Large intestine (tissue), 1 donor: ENCODE measurements around the gene CYP2C8. TPM values are rescaled to one million over a fixed set of nuclear protein-coding genes. Genes with fewer than 3 reads are reported as not detected.

Experiments
- polyA plus RNA-seq: library from polyadenylated mRNA; unstranded; fragments of 120-200 nt; gene quantifications from one replicate; pipeline ENCODE4 v1.2.1, GENCODE V29; 2013

The CYP2C8 gene
- polyA plus RNA-seq, 1 donor, result 2.6 TPM

Other genes with a start within 250 kb of the CYP2C8 start
- 119 TPM for gene CYP2C9, start 130.8 kb downstream of the CYP2C8 start, polyA plus RNA-seq
- 0.06 TPM for gene ACSM6, start 124.7 kb upstream of the CYP2C8 start, polyA plus RNA-seq
- 334 TPM for gene PDLIM1, start 221.5 kb upstream of the CYP2C8 start, polyA plus RNA-seq